Stimulated activated CD4-positive, alpha-beta T cell treated with anti-CD3 and anti-CD28 coated beads, Interleukin-1b, Interleukin-23, amount 100 ng/mL, for 4 hours (primary cell): ENCODE data around the gene ANXA4.
"Not testable (repeated sequence)": the region's sequence is repeated elsewhere in the genome, so short reads cannot be mapped to it uniquely, and the experiment has no call there.

Experiments
- DNase-seq, 2 donors: peaks; one replicate each; pipeline ENCODE4 v3.0.0-alpha.2; 2020; ENCODE audit warnings: low read depth in 2 of 2

The ANXA4 gene

GRCh38 chr2:69776886-69777785, 35.2 kb downstream of the ANXA4 start:
- DNase-seq = no peak

- no peak for DNase-seq
Measured at GRCh38 chr2:69777786-69778105, 35.8 kb downstream of the ANXA4 start.

GRCh38 chr2:69779258-69780001, 37.5 kb downstream of the ANXA4 start:
- DNase-seq = no peak

GRCh38 chr2:69780921-69781320, 39.0 kb downstream of the ANXA4 start:
- DNase-seq = no peak

GRCh38 chr2:69781321-69782248, 39.7 kb downstream of the ANXA4 start:
- DNase-seq = no peak

GRCh38 chr2:69784228-69784627, 42.3 kb downstream of the ANXA4 start:
- no peak for DNase-seq

- DNase-seq = no peak
Measured at GRCh38 chr2:69785358-69785757, 43.4 kb downstream of the ANXA4 start.

- no peak for DNase-seq
Measured at GRCh38 chr2:69786052-69786560, 44.2 kb downstream of the ANXA4 start.

- DNase-seq = no peak
Measured at GRCh38 chr2:69789175-69789721, 47.3 kb downstream of the ANXA4 start.

GRCh38 chr2:69789772-69790600, 48.1 kb downstream of the ANXA4 start:
- DNase-seq = no peak

GRCh38 chr2:69790601-69790959, 48.6 kb downstream of the ANXA4 start:
- no peak for DNase-seq

GRCh38 chr2:69791045-69791444, 49.1 kb downstream of the ANXA4 start:
- DNase-seq = no peak

GRCh38 chr2:69796174-69796573, 54.2 kb downstream of the ANXA4 start:
- DNase-seq = no peak

GRCh38 chr2:69797235-69797634, 55.3 kb downstream of the ANXA4 start:
- DNase-seq = no peak

- no peak for DNase-seq
Measured at GRCh38 chr2:69797836-69798289, 55.9 kb downstream of the ANXA4 start.

GRCh38 chr2:69798290-69798908, 56.5 kb downstream of the ANXA4 start:
- DNase-seq = no peak

GRCh38 chr2:69798909-69799526, 57.1 kb downstream of the ANXA4 start:
- DNase-seq = no peak

- no peak for DNase-seq
Measured at GRCh38 chr2:69801745-69802290, 59.9 kb downstream of the ANXA4 start.

- DNase-seq = not testable (repeated sequence)
Measured at GRCh38 chr2:69802781-69803367, 60.9 kb downstream of the ANXA4 start.
